Activated CD8-positive, alpha-beta memory T cell treated with anti-CD3 and anti-CD28 coated beads, Interleukin-2, amount 50 U/mL, for 1 hour (primary cell): ENCODE data around the gene BOK.
"Not testable (repeated sequence)": the region's sequence is repeated elsewhere in the genome, so short reads cannot be mapped to it uniquely, and the experiment has no call there.

Experiments
- DNase-seq: peaks from one replicate; pipeline ENCODE4 v3.0.0-alpha.2; 2020; ENCODE audit errors: extremely low read depth

BOK gene

GRCh38 chr2:241555711-241556110 lies 2.8 kb upstream of the BOK start:
- no peak for DNase-seq

DNA sequence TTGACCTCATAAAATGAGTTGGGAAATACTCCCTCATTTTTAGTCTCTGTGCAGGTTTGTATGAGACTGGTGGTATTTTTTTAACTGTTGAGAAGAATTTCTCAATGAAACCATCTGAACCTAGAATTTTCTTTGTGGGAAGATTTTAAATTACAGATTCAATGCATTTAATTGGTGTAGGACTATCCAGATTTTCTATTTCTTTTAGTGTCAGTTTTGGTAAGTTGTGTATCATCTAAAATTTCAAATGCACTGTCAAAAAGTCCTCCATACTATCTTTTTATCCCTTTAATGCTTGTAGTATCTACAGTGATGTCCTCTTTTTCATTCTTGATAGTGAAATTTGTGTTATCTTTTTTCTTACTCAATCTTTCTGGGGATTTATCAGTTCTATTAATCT lies 1.8 kb upstream of the BOK start:
- no peak for DNase-seq

DNA sequence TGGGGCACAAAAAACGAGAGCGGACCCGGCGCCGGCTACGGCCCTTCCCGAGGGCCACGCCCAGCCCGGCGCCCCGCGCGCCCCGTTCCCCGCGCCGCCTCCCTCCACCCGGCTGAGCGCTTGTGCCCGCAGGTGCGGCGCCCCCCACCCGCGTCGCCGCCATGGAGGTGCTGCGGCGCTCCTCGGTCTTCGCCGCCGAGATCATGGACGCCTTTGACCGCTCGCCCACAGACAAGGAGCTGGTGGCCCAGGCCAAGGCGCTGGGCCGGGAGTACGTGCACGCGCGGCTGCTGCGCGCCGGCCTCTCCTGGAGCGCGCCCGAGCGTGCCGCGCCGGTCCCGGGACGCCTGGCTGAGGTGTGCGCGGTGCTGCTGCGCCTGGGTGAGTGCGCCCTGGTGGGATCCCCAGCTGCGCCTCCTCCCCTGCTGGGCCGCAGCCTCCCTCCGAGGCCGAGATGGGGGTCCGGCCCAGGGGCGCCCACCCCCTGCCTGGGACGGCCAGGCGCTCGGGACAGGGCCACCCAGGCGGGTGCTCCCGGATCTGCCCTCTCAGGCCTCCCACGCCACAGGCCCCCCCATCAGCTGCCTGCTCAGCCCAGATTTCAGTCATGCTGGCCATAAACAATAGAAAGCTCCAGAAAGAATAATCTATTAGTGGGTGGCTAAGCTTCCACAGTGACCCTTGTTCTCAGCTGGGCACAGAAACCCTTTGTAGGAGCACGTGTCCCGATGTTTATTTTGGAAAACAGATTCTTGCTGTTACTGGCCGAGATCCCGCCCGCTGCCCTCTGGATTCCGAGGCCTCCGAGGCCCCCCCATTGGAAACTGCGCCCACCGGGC lies 997 bp downstream of the BOK start:
- no peak for DNase-seq

DNA sequence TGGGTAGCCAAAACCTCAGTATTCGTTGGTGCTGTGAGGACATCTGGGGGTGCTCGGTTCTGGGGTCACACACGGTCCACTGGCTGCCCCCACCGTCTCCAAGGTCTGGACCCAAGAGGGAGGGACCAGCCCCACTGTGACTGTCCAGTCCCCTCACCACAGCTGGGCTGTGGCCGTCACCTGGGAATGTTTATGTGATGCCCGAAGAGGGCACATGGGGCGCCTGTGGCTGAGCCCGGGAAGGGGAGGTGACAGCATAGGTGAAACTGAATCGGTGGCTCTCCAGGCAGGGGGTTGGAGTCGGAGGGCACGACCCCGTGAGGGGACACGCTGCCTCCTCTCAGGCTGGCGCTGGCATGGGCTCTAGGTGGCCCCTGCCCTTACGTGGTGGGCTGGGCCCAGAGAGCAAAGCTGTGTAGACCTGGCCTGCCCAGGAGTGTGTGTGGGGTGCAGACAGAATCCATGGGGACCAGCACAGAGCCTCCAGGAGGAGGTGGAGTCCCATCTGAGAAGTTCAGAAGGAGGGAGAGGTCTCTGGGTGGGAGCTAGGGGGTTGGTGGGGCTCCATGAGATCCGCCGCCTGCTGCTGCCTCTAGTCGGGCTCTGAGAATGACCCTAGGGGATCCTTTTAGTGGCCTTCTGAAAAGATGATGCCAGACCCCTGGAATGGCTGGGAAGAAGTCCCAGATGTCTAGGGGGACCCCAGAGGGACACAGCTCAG lies 1.8 kb downstream of the BOK start:
- DNase-seq: no peak

DNA sequence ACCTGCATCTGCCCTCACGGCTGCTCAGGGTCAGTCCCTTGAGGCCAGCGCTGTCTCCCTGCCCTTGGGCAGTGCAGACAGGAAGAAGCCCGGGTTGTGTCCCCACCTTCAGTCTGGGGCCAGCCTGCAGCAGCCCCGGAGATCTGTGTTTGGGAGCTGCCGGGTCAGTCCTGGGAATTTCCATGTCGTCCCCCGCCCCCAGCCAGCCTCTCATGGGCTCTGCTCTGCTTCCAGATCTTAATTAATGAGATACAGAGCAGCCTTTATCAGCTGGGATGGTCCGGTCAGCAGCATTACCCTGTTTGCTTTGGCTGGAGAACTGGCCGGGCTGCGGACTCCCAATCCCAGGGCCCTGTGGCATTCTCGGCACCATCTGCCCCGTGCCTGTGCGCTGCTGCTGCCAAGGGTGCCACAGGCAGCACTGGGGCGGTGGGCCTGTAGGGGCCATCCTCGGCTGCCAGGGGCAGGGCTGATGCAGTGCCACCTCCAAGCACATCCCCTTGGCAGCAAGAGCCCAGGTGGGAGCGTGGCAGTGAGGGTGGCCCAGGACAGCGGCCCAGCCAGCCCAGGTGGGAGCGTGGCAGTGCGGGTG lies 2.4 kb downstream of the BOK start:
- DNase-seq: no peak

GRCh38 chr2:241561832-241562231 lies 3.3 kb downstream of the BOK start:
- DNase-seq: no peak

GRCh38 chr2:241562269-241562891 lies 3.8 kb downstream of the BOK start:
- no peak for DNase-seq

- DNase-seq: no peak
Observed at GRCh38 chr2:241563031-241563507, 4.5 kb downstream of the BOK start.

- DNase-seq: no peak
Observed at GRCh38 chr2:241563571-241563980, 5.0 kb downstream of the BOK start.

DNA sequence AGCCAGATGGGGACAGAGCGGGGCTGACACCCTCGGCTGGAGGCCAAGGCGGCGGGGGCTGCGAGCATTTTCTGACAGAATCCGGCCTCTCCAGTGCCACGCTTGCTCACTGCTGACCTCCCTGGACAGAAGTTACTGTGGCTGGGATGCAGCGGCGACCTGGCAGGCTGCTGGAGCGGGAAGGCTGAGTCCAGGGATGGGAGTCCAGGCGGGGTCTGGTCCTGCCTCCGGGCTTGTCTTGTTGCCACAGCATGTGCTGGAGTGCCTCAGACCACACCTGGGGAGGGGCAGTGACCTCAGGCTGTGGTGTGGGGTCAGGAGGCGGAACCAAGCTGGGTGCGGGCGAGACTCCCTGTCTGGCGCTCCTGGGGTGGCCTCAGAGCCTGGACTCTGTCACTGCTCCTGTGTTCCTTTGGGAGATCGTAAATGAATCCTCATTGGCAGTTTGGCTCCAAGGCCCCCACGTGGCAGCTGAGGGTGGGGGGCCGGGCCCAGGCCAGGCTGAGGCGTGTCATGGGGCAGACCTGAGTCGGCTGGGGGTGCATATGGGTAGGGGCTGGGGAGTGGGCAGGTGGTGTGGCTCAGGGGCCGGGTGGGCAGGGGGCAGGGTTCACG lies 5.5 kb downstream of the BOK start:
- DNase-seq: no peak

DNA sequence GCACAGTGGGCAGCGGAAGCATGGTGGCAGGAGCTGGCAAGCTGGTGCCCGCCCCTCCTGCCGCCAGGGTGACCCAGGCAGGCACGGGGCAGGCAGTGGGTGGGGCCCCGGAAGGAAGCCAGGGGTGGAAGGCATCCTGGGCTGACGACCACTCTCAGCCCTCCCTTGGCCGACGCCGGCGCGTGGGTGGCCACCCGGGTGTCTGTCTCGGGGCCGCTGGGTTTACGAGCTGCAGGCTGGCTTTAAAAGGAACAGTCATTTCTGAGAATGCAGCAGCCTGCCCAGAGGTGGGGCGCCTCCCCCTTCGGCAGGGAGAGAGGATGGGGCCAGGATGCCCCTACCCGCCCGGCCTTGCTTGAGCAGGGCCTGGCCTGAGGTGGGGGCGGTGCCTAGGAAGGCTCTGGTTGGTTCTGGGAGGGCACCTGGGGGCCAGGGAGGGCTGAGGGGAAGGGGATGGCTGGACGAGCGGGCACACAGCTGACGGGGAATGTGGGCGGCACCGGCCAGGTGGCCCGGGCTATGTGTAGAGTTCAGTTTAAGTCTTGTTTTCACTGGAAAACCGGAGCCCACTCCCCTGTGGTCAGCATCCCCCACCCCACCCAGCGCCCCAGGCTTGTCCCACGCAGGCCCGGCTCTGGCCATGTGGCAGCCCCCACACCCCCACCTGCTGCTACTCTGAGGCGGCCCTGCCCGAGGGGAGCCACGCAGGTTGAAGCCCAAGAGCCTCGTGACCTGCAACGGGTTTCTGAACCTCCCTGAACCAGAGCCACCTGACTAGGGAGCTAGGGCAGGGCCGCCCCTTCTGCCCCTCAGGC lies 6.3 kb downstream of the BOK start:
- DNase-seq: no peak

- DNase-seq: no peak
Observed at GRCh38 chr2:241565411-241565810, 6.9 kb downstream of the BOK start.

DNA sequence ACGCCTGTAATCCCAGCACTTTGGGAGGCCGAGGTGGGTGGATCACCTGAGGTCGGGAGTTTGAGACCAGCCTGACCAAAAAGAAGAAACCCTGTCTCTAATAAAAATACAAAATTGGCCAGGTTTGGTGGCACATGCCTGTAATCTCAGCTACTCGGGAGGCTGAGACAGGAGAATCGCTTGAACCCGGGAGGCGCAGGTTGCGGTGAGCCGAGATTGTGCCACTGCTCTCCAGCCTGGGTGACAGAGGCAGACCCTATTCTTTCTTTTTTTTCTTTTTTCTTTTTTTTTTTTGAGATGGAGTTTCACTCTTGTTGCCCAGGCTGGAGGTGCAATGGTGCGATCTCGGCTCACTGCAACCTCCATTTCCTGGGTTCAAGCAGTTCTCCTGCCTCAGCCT lies 7.5 kb downstream of the BOK start:
- DNase-seq: not testable (repeated sequence)

- DNase-seq: no peak
Observed at GRCh38 chr2:241566468-241566867, 7.9 kb downstream of the BOK start.

DNA sequence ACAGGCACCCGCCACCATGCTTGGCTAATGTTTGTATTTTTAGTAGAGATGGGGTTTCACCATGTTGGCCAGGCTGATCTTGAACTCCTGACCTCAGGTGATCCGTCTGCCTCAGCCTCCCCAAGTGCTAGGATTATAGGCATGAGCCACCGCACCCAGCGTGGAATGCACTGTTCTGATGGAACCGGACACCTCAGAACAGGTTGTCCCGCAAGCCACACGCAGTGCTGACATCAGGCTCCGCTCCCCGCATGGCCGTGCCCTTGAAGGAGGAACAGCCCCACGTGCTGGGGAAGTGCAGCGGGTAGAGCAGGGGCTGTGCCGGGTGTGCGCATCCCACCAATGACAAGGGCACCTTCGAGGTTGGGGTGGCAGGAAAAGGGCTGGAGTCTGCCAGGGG lies 8.7 kb downstream of the BOK start:
- not testable (repeated sequence) for DNase-seq

DNA sequence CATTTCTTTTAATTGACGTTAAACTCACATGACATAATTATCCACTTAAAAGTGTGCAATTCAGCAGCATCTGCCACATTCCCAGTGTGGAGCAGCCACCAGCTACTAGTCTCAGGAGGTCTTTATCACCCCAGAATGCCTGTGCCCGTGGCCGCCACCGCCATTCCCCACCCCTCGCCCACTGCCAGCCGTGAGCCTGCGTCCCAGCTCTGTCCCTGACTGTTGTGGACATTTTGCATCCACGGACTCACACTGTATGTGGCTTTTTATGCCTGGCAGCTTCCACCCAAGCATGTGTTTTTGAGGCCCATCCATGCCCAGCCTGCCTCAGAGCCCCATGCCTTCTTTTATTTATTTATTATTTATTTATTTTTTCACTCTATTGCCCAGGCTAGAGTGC lies 9.2 kb downstream of the BOK start:
- no peak for DNase-seq

DNA sequence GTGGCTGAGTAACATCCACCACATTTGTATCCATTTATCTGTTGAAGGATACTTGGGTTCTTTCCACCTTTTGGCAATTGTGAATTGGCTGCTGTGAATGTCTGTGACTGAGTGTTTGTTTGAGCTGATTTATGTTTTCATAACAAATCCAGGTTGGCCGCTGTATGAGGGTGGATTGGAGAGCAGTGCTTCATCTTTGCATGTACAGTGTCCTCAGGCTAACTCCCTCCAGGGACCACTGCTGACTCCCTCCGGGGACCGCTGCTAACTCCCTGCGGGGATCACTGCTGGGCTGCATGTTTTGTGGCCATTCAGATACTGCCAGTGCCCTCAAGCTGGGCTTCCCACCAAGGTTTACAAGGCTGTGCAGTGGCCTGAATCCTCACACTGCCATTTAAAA lies 10.2 kb downstream of the BOK start:
- no peak for DNase-seq

- DNase-seq: no peak
Observed at GRCh38 chr2:241569831-241570281, 11.3 kb downstream of the BOK start.

DNA sequence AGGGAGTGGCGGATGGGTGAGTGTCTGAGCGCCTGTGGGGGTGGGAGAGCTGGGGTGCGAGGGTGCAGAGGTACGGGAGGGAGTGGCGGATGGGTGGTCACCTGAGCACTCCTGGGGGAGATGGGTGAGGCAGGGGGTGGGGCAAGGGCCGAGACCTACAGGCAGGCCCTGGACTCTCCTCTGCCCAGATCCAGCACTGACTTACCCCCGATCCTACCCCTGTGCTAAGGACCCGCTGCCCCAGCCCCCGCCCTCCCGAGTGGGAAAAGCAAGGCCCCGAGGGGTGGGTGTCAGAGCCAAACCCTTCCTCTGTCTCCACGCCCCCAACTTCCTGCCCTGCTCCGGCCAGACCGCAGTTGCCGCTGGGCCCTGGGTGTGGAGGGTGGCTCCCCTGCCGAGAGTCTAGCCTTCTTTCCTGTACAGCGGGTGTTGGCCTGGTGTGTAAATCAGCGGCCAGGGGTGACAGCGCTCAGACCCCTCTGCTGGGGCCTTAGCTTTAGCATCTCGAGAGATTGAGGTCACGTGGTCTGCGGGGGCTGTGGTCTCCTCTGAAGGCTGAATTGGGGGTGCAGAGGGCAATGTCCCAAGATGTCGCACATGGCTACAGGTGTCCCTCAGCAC lies 12.5 kb downstream of the BOK start:
- DNase-seq: no peak

- no peak for DNase-seq
Observed at GRCh38 chr2:241571821-241572620, 13.5 kb downstream of the BOK start.
